Mesothelial cell of epicardium (in vitro differentiated cells): ENCODE results near the gene WDR11. TPM values are rescaled to one million over a fixed set of nuclear protein-coding genes. Genes with fewer than 3 reads are reported as not detected.

Experiments
- DNase-seq, 2 experiments: peaks; one replicate each; pipeline ENCODE4 v3.0.0; 2021; ENCODE audit warnings: low spot score in 2 of 2; ENCODE audit not compliant: unreplicated experiment in 2 of 2
- H3K27ac Mint-ChIP-seq: 2 replicates; pipeline ENCODE4 v1.8.0; 2021; ENCODE audit warnings: mixed read lengths
- H3K27me3 Mint-ChIP-seq: 2 replicates; pipeline ENCODE4 v1.8.0; 2021; ENCODE audit warnings: low read depth, mixed read lengths
- H3K36me3 Mint-ChIP-seq: 2 replicates; pipeline ENCODE4 v1.8.0; 2021; ENCODE audit warnings: mixed read lengths
- H3K4me1 Mint-ChIP-seq: 2 replicates; pipeline ENCODE4 v1.8.0; 2021; ENCODE audit warnings: mixed read lengths
- H3K4me3 Mint-ChIP-seq: 2 replicates; pipeline ENCODE4 v1.8.0; 2021; ENCODE audit warnings: mild to moderate bottlenecking, moderate library complexity, mixed read lengths
- H3K9me3 Mint-ChIP-seq: 2 replicates; pipeline ENCODE4 v1.8.0; 2021; ENCODE audit warnings: mixed read lengths
- CTCF ChIP-seq: fragments of 200-600 bp; sonication (generic); IDR thresholded peaks from one replicate; pipeline ENCODE4 v1.5.0; 2021; ENCODE audit warnings: antibody characterized with exemption; ENCODE audit not compliant: unreplicated experiment
- total RNA-seq: library from RNA; stranded (reverse); gene quantifications from 3 replicates; pipeline ENCODE4 v1.2.1, GENCODE V29; 2021

WDR11 gene
- total RNA-seq, 1 donor from 2014 or later, result 76.0 TPM

- Mint-ChIP-seq H3K9me3 (peaks cover 3% of the 10 kb centered on the region), H3K4me3 (no peak overlapping the region)
Measured at GRCh38 chr10:120942806-120943413, 91.7 kb downstream of the WDR11 start.

GRCh38 chr10:120943542-120943941 lies 92.4 kb downstream of the WDR11 start:
- Mint-ChIP-seq H3K4me1 (peaks cover 32% of the 10 kb centered on the region), H3K9me3 (peaks cover 3% of the 10 kb centered on the region), H3K27me3 (peaks cover 9% of the 10 kb centered on the region), H3K27ac (no peak overlapping the region), H3K36me3 (no peaks in the 10 kb centered on the region), H3K4me3 (no peak overlapping the region)
- DNase-seq, result peak in 1 of 2 experiments; percentile 11
- no peak for TF ChIP-seq CTCF

More at GRCh38 chr10:120942806-120943413, 91.7 kb downstream of the WDR11 start:
- peak; percentile 72 to 94 for DNase-seq
- Mint-ChIP-seq H3K36me3 (no peaks in the 10 kb centered on the region), H3K27ac (no peak overlapping the region), H3K4me1 (peaks cover 32% of the 10 kb centered on the region), H3K27me3 (peaks cover 9% of the 10 kb centered on the region)
- TF ChIP-seq CTCF, result peak; percentile 91

- peak in 1 of 2 experiments; percentile 9 for DNase-seq
- no peak overlapping the region for H3K4me3 Mint-ChIP-seq
- H3K4me1 Mint-ChIP-seq, result peaks cover 35% of the 10 kb centered on the region
- TF ChIP-seq CTCF, result no peak
- H3K27me3 Mint-ChIP-seq, result peaks cover 9% of the 10 kb centered on the region
- H3K9me3 Mint-ChIP-seq, result peaks cover 3% of the 10 kb centered on the region
- no peak overlapping the region for H3K27ac Mint-ChIP-seq
- H3K36me3 Mint-ChIP-seq, result no peaks in the 10 kb centered on the region
Measured at GRCh38 chr10:120944586-120945125, 93.5 kb downstream of the WDR11 start.

GRCh38 chr10:120945182-120945581 lies 94.0 kb downstream of the WDR11 start:
- Mint-ChIP-seq H3K27ac (peak overlapping the region; percentile 71), H3K4me1 (peaks cover 40% of the 10 kb centered on the region), H3K9me3 (peaks cover 3% of the 10 kb centered on the region), H3K4me3 (no peak overlapping the region), H3K36me3 (no peaks in the 10 kb centered on the region), H3K27me3 (peaks cover 9% of the 10 kb centered on the region)
- no peak for TF ChIP-seq CTCF
- DNase-seq, result no peak

- no peak for DNase-seq
- no peak for TF ChIP-seq CTCF
- Mint-ChIP-seq H3K4me1 (peaks cover 47% of the 10 kb centered on the region), H3K9me3 (peaks cover 3% of the 10 kb centered on the region), H3K4me3 (no peak overlapping the region), H3K36me3 (no peaks in the 10 kb centered on the region), H3K27ac (peak overlapping the region; percentile 71), H3K27me3 (peaks cover 6% of the 10 kb centered on the region)
Measured at GRCh38 chr10:120945801-120946302, 94.7 kb downstream of the WDR11 start.
